AG10803 (cell line): ENCODE measurements around the gene IGFBP5.
A peak's percentile ranks its signal among the peaks of the same experiment; 100 is the strongest.

Experiments
- DNase-seq: peaks from one replicate; pipeline ENCODE4 v3.0.0; 2010; ENCODE audit warnings: low read depth
- H3K4me3 ChIP-seq: 2 replicates; pipeline ENCODE4 v1.5.1; 2011; ENCODE audit warnings: mild to moderate bottlenecking, low read length, control low read depth
- TF ChIP-seq, protein P1 (sequence below): conservative IDR thresholded peaks from 2 replicates; pipeline ENCODE4 v1.5.1; 2011; ENCODE audit warnings: mild to moderate bottlenecking, low read length, control low read depth, inconsistent platforms

Gene IGFBP5

DNA sequence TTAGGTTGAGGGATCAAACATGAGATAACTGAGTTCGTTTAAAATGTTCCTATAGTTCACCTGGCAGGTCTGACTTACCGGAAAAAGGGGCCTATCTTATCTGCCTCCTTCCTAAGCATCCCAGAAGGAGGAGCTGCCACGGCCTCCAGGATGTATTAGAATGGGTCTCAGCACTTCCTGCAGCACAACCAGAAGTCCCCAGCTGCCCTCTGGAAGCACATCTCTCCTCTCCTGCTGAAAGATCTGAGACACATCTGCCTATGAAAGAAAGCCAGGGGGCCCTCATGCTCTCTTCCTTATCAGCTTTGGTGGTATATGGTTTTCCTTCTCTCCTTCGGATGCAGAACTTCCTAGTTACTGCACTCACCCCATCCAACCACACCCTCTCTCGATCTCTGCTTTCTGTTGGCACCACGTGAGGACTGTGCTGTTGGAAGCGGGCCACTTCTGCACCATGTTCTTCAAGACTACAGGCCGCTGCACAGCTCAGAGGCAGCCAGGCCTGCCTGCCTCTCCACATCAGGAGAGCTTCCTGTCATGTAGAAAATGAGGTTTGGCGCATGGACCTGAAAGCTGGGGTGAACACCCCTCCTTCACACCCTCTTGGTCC is 6.5 kb downstream of the IGFBP5 start:
- no peak overlapping the region for H3K4me3 ChIP-seq
- DNase-seq = peak; percentile 24
- TF ChIP-seq, protein P1, sequence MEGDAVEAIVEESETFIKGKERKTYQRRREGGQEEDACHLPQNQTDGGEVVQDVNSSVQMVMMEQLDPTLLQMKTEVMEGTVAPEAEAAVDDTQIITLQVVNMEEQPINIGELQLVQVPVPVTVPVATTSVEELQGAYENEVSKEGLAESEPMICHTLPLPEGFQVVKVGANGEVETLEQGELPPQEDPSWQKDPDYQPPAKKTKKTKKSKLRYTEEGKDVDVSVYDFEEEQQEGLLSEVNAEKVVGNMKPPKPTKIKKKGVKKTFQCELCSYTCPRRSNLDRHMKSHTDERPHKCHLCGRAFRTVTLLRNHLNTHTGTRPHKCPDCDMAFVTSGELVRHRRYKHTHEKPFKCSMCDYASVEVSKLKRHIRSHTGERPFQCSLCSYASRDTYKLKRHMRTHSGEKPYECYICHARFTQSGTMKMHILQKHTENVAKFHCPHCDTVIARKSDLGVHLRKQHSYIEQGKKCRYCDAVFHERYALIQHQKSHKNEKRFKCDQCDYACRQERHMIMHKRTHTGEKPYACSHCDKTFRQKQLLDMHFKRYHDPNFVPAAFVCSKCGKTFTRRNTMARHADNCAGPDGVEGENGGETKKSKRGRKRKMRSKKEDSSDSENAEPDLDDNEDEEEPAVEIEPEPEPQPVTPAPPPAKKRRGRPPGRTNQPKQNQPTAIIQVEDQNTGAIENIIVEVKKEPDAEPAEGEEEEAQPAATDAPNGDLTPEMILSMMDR = no peak

- TF ChIP-seq, protein P1 = peak; percentile 32
- H3K4me3 ChIP-seq = no peak overlapping the region
- no peak for DNase-seq
Observed at GRCh38 chr2:216687646-216688045, 7.7 kb downstream of the IGFBP5 start.

DNA sequence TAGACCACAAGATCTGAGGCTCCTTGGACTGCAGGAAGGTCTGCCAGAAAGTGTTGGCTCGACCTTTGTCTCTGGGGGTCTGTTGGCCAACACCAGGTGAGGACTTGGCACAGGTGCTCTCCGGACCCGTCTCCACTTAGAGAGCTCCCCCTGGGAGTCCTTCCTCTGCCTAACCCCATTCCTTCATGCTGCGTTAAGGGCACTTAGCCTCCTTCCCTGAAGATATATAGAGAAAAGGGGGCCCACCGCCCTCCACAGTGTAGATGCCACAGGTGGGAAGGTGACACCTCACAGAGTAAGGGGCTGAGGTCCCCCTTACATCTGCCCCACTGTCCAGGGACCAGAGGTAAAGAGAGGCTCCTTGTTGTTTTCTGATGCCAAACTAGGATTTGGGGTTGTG is 8.2 kb downstream of the IGFBP5 start:
- TF ChIP-seq, protein P1 = no peak
- H3K4me3 ChIP-seq = no peak overlapping the region
- DNase-seq = no peak

GRCh38 chr2:216685327-216685875 is 9.9 kb downstream of the IGFBP5 start:
- peak; percentile 36 for DNase-seq
- no peak overlapping the region for H3K4me3 ChIP-seq
- TF ChIP-seq, protein P1 = no peak

- TF ChIP-seq, protein P1 = no peak
- peak; percentile 98 for DNase-seq
- H3K4me3 ChIP-seq = no peak overlapping the region
Observed at GRCh38 chr2:216683846-216684245, 11.5 kb downstream of the IGFBP5 start.

DNA sequence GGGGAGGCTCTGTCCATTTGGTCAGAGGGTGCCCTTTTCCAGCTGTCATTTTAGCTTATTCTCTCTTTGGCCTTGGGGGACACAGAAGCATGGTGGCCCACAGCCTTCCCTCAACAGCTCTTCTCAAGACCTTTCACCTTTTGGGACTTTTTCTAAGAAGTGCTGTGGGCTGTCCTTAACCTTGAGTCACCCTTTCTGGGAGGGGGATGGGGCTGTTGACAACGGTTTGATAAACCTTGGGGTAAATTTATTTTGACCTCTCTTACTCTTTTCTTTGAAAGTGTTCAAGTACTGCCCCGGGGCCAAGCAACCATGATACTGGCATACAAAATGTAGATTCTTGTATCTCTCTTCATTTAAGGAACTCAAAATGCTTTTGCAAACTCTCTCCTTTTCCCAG is 13.7 kb downstream of the IGFBP5 start:
- TF ChIP-seq, protein P1 = no peak
- no peak for DNase-seq
- no peak overlapping the region for H3K4me3 ChIP-seq

DNA sequence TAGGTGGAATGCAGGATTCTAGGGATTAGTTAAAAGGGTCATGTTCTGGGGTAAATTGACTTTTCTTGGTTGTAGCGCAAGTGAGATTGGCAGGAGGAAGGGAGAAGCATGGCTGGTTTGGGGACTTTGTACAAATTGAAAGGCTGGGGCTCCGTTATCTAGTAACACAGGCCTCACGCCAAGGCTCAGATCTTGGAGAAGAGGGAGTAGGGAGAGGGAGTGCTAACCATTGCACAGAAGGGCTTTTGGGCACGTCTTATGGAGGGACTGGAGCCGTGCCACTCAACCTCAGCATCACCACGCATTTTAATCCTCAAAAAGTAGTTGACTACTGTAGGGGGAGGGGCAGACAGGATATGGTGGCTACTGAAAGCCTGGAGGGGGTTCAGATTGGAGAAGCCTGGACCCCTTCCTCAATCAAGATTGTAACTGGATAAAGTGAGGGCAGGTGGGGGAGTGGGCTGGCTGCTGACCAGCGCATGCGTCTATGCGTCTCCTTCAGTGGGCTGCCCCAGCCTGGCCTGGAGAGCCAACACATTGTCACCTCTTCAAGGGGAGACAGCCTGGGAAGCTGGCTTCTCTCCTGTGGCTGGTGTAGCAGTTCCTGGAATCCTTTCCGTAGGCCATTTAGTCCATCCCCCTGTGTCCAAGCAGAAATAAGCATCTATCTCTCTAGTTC is 14.3 kb downstream of the IGFBP5 start:
- H3K4me3 ChIP-seq = no peak overlapping the region
- TF ChIP-seq, protein P1 = no peak; the same call in 1 of the 2 replicates
- no peak for DNase-seq
